Measurements from ENCODE around the gene CAMTA1.

The CAMTA1 gene

GRCh38 chr1:7196036-7196911, 411.0 kb downstream of the CAMTA1 start:
- no peak for DNase-seq (ENCODE audit: low read depth in 3 of 3)

- DNase-seq (ENCODE audit: low read depth in 3 of 3), result no peak
Measured at GRCh38 chr1:7198664-7199063, 413.4 kb downstream of the CAMTA1 start.

GRCh38 chr1:7199077-7199779, 414.0 kb downstream of the CAMTA1 start:
- DNase-seq (ENCODE audit: low read depth in 3 of 3), result no peak

- DNase-seq (ENCODE audit: low read depth in 3 of 3), result no peak
Measured at GRCh38 chr1:7207875-7208646, 422.8 kb downstream of the CAMTA1 start.

GRCh38 chr1:7208647-7209180, 423.5 kb downstream of the CAMTA1 start:
- DNase-seq (ENCODE audit: low read depth in 3 of 3), result no peak

- no peak for DNase-seq (ENCODE audit: low read depth in 3 of 3)
Measured at GRCh38 chr1:7209336-7209735, 424.1 kb downstream of the CAMTA1 start.

GRCh38 chr1:7218210-7218832, 433.1 kb downstream of the CAMTA1 start:
- DNase-seq (ENCODE audit: low read depth in 3 of 3), result no peak

GRCh38 chr1:7219031-7219430, 433.8 kb downstream of the CAMTA1 start:
- DNase-seq (ENCODE audit: low read depth in 3 of 3), result no peak

- DNase-seq (ENCODE audit: low read depth in 3 of 3), result no peak
Measured at GRCh38 chr1:7220007-7220406, 434.8 kb downstream of the CAMTA1 start.

- no peak for DNase-seq (ENCODE audit: low read depth in 3 of 3)
Measured at GRCh38 chr1:7220712-7221252, 435.5 kb downstream of the CAMTA1 start.

- DNase-seq (ENCODE audit: low read depth in 3 of 3), result no peak
Measured at GRCh38 chr1:7221826-7222694, 436.8 kb downstream of the CAMTA1 start.

GRCh38 chr1:7222695-7223015, 437.4 kb downstream of the CAMTA1 start:
- no peak for DNase-seq (ENCODE audit: low read depth in 3 of 3)

GRCh38 chr1:7223334-7224080, 438.3 kb downstream of the CAMTA1 start:
- no peak for DNase-seq (ENCODE audit: low read depth in 3 of 3)

- no peak for DNase-seq (ENCODE audit: low read depth in 3 of 3)
Measured at GRCh38 chr1:7224081-7224534, 438.9 kb downstream of the CAMTA1 start.

GRCh38 chr1:7224644-7225043, 439.4 kb downstream of the CAMTA1 start:
- no peak for DNase-seq (ENCODE audit: low read depth in 3 of 3)

- DNase-seq (ENCODE audit: low read depth in 3 of 3), result no peak
Measured at GRCh38 chr1:7225711-7226505, 440.7 kb downstream of the CAMTA1 start.

- no peak for DNase-seq (ENCODE audit: low read depth in 3 of 3)
Measured at GRCh38 chr1:7227654-7228053, 442.4 kb downstream of the CAMTA1 start.

- DNase-seq (ENCODE audit: low read depth in 3 of 3), result no peak
Measured at GRCh38 chr1:7228252-7228961, 443.2 kb downstream of the CAMTA1 start.

All from stimulated activated CD4-positive, alpha-beta T cell treated with anti-CD3 and anti-CD28 coated beads, TNF-alpha, amount 100 ng/mL, for 4 hours (primary cell).